Prostate gland (tissue), 2 donors: Measurements from ENCODE around the gene ATP1B2.

ENCODE experiments used
- CTCF ChIP-seq, 4 experiments: fragments of 200-600 bp in 2 of 4; fragments of 450-650 bp in 2 of 4; sonication (generic) in 2 of 4; IDR thresholded peaks; 1 replicate in 3 of 4; 2 replicates in 1 of 4; pipeline ENCODE4 v1.5.1; 2016 to 2019; ENCODE audit warnings: antibody characterized with exemption in 4 of 4, mild to moderate bottlenecking in 2 of 4, moderate library complexity in 2 of 4
- POLR2A ChIP-seq: fragments of 450-650 bp; IDR thresholded peaks from one replicate; pipeline ENCODE4 v1.6.1; 2016; ENCODE audit warnings: antibody characterized with exemption, mild to moderate bottlenecking
- POLR2AphosphoS5 ChIP-seq: sonication (generic); formaldehyde crosslinking; IDR thresholded peaks from one replicate; pipeline ENCODE4 v1.6.1; 2017; ENCODE audit warnings: antibody characterized with exemption

- no peak for TF ChIP-seq CTCF (IDR thresholded peaks at IDR 0.05)
- no peak for TF ChIP-seq POLR2A
- TF ChIP-seq POLR2AphosphoS5: no peak
Observed at GRCh38 chr17:7631398-7632380, 19.0 kb upstream of the ATP1B2 start.
